Measurements from ENCODE around the gene THY1.

DNA sequence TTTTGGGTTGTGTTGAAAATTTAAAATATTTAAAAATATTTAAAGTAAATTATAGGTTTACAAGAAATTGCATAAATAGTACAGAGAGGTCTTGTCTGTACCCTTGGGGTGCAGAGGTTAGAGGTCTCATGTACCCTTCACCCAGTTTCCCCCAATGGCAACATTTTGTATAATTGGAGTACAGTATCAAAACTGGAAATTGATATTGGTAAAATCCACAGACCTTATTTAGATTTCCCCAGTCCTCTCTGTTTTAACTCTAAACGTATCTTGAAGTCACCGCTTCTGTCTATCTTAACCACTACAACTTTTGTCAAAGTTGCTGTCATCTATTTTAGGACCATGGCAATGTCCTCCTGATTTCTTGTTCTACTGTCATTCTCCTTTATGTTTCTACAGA lies 10.9 kb downstream of the THY1 start:
- TF ChIP-seq, protein P1, sequence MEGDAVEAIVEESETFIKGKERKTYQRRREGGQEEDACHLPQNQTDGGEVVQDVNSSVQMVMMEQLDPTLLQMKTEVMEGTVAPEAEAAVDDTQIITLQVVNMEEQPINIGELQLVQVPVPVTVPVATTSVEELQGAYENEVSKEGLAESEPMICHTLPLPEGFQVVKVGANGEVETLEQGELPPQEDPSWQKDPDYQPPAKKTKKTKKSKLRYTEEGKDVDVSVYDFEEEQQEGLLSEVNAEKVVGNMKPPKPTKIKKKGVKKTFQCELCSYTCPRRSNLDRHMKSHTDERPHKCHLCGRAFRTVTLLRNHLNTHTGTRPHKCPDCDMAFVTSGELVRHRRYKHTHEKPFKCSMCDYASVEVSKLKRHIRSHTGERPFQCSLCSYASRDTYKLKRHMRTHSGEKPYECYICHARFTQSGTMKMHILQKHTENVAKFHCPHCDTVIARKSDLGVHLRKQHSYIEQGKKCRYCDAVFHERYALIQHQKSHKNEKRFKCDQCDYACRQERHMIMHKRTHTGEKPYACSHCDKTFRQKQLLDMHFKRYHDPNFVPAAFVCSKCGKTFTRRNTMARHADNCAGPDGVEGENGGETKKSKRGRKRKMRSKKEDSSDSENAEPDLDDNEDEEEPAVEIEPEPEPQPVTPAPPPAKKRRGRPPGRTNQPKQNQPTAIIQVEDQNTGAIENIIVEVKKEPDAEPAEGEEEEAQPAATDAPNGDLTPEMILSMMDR (IDR thresholded peaks at IDR 0.05; ENCODE audit: low read length) = no peak
- TF ChIP-seq EZH2phosphoT487 (IDR thresholded peaks at IDR 0.05; ENCODE audit: low read length) = no peak

Measured in MM.1S (cell line).